GM12878 (cell line): Measurements from ENCODE around the gene RIOX2. TPM values are rescaled to one million over a fixed set of nuclear protein-coding genes. Genes with fewer than 3 reads are reported as not detected.

Source experiments
- ATAC-seq: fragments of 200-7000 bp; cut with Tn5 transposase; 3 replicates; pipeline ENCODE4 v1.9.1; 2020; ENCODE audit warnings: mild to moderate bottlenecking, moderate library complexity
- BruUV-seq: library from RNA; stranded (reverse); fragments of 400-500 nt; replicated peaks from 2 replicates; lab custom pipeline; 2021; lab: Mats Ljungman, UMichigan
- CTCF ChIA-PET: fragments of 300-600 bp; sonication (Branson Sonifier 250); formaldehyde crosslinking; extraction: SDS; loops from one replicate; lab custom pipeline; 2021; ENCODE audit warnings: inconsistent platforms; lab: Yijun Ruan, JAX
- POLR2A ChIA-PET: fragments of 350-600 bp; formaldehyde crosslinking; extraction: SDS; loops from one replicate; lab custom pipeline; 2021; ENCODE audit warnings: inconsistent platforms; lab: Charles Lee
- RAD21 ChIA-PET: fragments of 300-600 bp; sonication (Branson Sonifier 250); formaldehyde crosslinking; loops from one replicate; lab custom pipeline; 2023; ENCODE audit warnings: antibody characterized with exemption; ENCODE audit not compliant: unreplicated experiment; lab: Charles Lee
- SMC1A ChIA-PET: fragments of 300-600 bp; sonication (Branson Sonifier 250); formaldehyde crosslinking; loops from one replicate; lab custom pipeline; 2023; ENCODE audit not compliant: unreplicated experiment, uncharacterized antibody; lab: Charles Lee
- DNase-seq: peaks from one replicate; pipeline ENCODE4 v3.0.0-alpha.2; 2011; ENCODE audit warnings: low read depth, low spot score
- FAIRE-seq: peaks from 3 replicates; lab custom pipeline; 2011; peaks lifted over from hg19 to GRCh38; lab: Jason Lieb, UNC
- H2AFZ ChIP-seq: 2 replicates; pipeline ENCODE4 v1.6.0; 2011; ENCODE audit warnings: low read depth, low read length, control low read depth; ENCODE audit not compliant: control insufficient read depth
- H3K27ac ChIP-seq: 2 replicates; pipeline ENCODE4 v1.5.1; 2011; ENCODE audit warnings: control low read depth; ENCODE audit not compliant: control insufficient read depth, insufficient read depth
- H3K27me3 ChIP-seq, 2 experiments: replicated peaks in 1 of 2; 2 replicates each; pipeline versions ENCODE4 v1.6.0 to v1.6.1; 2011; ENCODE audit warnings: low read length in 1 of 2; ENCODE audit not compliant: control insufficient read depth in 2 of 2, insufficient read depth in 2 of 2
- H3K36me3 ChIP-seq, 2 experiments: 2 replicates each; pipeline ENCODE4 v1.5.1; 2011; ENCODE audit warnings: low read length in 1 of 2; ENCODE audit not compliant: control insufficient read depth in 2 of 2, insufficient read depth in 2 of 2
- H3K4me1 ChIP-seq: 2 replicates; pipeline ENCODE4 v1.6.1; 2011; ENCODE audit warnings: mild to moderate bottlenecking, low read length, moderate library complexity, mixed read lengths; ENCODE audit not compliant: control insufficient read depth, insufficient read depth
- H3K4me2 ChIP-seq: 2 replicates; pipeline ENCODE4 v1.6.0; 2011; ENCODE audit warnings: control low read depth; ENCODE audit not compliant: control insufficient read depth, insufficient read depth
- H3K4me3 ChIP-seq: fragments of 200-600 bp; sonication (generic); 2 replicates; pipeline ENCODE4 v1.5.1; 2016
- H3K79me2 ChIP-seq: 2 replicates; pipeline ENCODE4 v1.6.0; 2011; ENCODE audit warnings: low read length; ENCODE audit not compliant: control insufficient read depth, insufficient read depth
- H3K9ac ChIP-seq: 2 replicates; pipeline ENCODE4 v1.8.0; 2011; ENCODE audit warnings: low read length, control low read depth, mixed read lengths; ENCODE audit not compliant: control insufficient read depth, insufficient read depth
- H3K9me3 ChIP-seq: replicated peaks from 3 replicates; pipeline ENCODE4 v1.5.1; 2011; ENCODE audit warnings: mild to moderate bottlenecking, low read length; ENCODE audit not compliant: control insufficient read depth, insufficient read depth
- H4K20me1 ChIP-seq: 2 replicates; pipeline ENCODE4 v1.6.0; 2011; ENCODE audit not compliant: control insufficient read depth, insufficient read depth
- ETV6 ChIP-seq, 2 experiments: fragments of 450-650 bp in 1 of 2; IDR thresholded peaks in 1 of 2; conservative IDR thresholded peaks in 1 of 2; 2 replicates each; pipeline ENCODE4 v1.6.1; 2014; ENCODE audit warnings: antibody characterized with exemption in 1 of 2, borderline replicate concordance in 1 of 2, low read depth in 1 of 2, mild to moderate bottlenecking in 1 of 2, moderate library complexity in 1 of 2
- FOXK2 ChIP-seq: fragments of 450-650 bp; IDR thresholded peaks from 2 replicates; pipeline ENCODE4 v1.6.1; 2017; ENCODE audit warnings: mild to moderate bottlenecking, moderate library complexity
- GATAD2B ChIP-seq: fragments of 450-650 bp; conservative IDR thresholded peaks from 2 replicates; pipeline ENCODE4 v1.6.1; 2017; ENCODE audit warnings: low read depth, mild to moderate bottlenecking, moderate library complexity
- IKZF1 ChIP-seq: fragments of 450-650 bp; conservative IDR thresholded peaks from 2 replicates; pipeline ENCODE4 v1.6.1; 2017; ENCODE audit warnings: antibody characterized with exemption, mild to moderate bottlenecking
- MXI1 ChIP-seq: fragments of 150-350 bp; IDR thresholded peaks from 2 replicates; pipeline ENCODE4 v1.6.1; 2011; ENCODE audit warnings: low read depth, mild to moderate bottlenecking, inconsistent platforms, low read length, improper control_type of control experiment
- PAX5 ChIP-seq: IDR thresholded peaks from 2 replicates; pipeline ENCODE4 v1.6.1; 2011; ENCODE audit warnings: low read depth, low read length, borderline replicate concordance
- ZZZ3 ChIP-seq: IDR thresholded peaks from 2 replicates; pipeline ENCODE4 v1.6.1; 2011; ENCODE audit warnings: low read depth; ENCODE audit not compliant: control insufficient read depth, insufficient read length
- WGBS: methylation state at CpG from one replicate; pipeline ENCODE4 v1.1.6; 2016; ENCODE audit warnings: low lambda C conversion rate; ENCODE audit not compliant: insufficient replicate concordance, insufficient coverage; ENCODE audit errors: missing lambda C conversion rate; 5-methylcytosine and 5-hydroxymethylcytosine counted together
- in situ Hi-C: fragments of 300-500 bp; cut with MboI; formaldehyde crosslinking; loops from 9 replicates; pipeline ENCODE4 v1.14.3; 2018; ENCODE audit warnings: mixed read lengths
- intact Hi-C: fragments of 100-400 bp; cut with micrococcal nuclease; formaldehyde crosslinking; loops from one replicate; pipeline ENCODE4 v1.14.2; 2022; ENCODE audit not compliant: unreplicated experiment
- polyA plus RNA-seq, 11 experiments: library from polyadenylated mRNA; depleted of rRNA in 4 of 11; unstranded in 6 of 11; stranded (reverse) in 5 of 11; fragments of >200 nt; fragmentation: Nextera tagmentation in 4 of 11; fragmentation: Illumina TruSeq in 1 of 11; extraction: Ambion mirVana in 4 of 11; extraction: Trizol in 1 of 11; gene quantifications; 1 replicate in 1 of 11; 2 replicates in 10 of 11; pipeline versions ENCODE4 v1.2.1 to v1.2.3, GENCODE V29; 2011 to 2016; ENCODE audit warnings: inconsistent platforms in 2 of 11, missing spikeins in 2 of 11, low read depth in 1 of 11
- total RNA-seq, 4 experiments: library from RNA; depleted of rRNA in 3 of 4; stranded (reverse); fragments of >200 nt in 3 of 4; fragmentation: Illumina TruSeq in 1 of 4; extraction: Trizol in 1 of 4; gene quantifications; 2 replicates each; pipeline versions ENCODE4 v1.2.1 to v1.2.3, GENCODE V29; 2013 to 2021
- TF ChIP-seq, protein P1 (sequence below): IDR thresholded peaks from 2 replicates; pipeline ENCODE4 v1.6.1; 2012; ENCODE audit warnings: low read length, inconsistent platforms
- TF ChIP-seq, protein P2 (sequence below): fragments of 450-650 bp; IDR thresholded peaks from 2 replicates; pipeline ENCODE4 v1.6.1; 2017; ENCODE audit warnings: mild to moderate bottlenecking, moderate library complexity

Gene RIOX2
- total and polyA plus RNA-seq, 10 of the 15 experiments (the other 5 are each of a cell fraction or from before 2014, with no cell fraction given), result 24.1 to 52.6 (median 44.0) TPM

DNA sequence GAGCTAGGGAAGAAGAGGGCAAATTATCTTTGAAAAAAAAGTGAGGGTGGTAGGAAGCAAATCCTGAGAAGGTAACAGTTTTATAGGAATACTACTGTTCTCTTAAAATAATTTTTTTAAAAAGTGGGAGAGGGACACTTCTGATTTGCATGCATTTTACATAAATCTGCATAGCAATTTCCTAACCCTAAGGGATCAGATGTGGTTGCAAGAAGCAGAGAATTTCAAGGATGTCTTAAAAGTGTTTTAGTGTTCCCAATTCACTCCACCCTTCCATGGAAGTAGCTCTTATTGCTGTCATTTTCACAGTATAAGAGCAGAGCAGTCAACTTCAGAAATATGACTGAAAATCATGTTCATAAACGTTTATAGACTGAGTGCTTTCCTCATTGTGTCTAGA, 27.8 kb upstream of the RIOX2 start:
- H4K20me1 ChIP-seq, result no peaks in the 10 kb centered on the region
- ATAC-seq (no peak), DNase-seq (no peak), FAIRE-seq (no peak)
- H3K4me1 ChIP-seq, result peaks cover 10% of the 10 kb centered on the region; the same call in 1 of the 2 replicates
- H3K79me2 ChIP-seq, result no peaks in the 10 kb centered on the region
- no peaks in the 10 kb centered on the region for H3K36me3 ChIP-seq
- TF ChIP-seq, protein P1, sequence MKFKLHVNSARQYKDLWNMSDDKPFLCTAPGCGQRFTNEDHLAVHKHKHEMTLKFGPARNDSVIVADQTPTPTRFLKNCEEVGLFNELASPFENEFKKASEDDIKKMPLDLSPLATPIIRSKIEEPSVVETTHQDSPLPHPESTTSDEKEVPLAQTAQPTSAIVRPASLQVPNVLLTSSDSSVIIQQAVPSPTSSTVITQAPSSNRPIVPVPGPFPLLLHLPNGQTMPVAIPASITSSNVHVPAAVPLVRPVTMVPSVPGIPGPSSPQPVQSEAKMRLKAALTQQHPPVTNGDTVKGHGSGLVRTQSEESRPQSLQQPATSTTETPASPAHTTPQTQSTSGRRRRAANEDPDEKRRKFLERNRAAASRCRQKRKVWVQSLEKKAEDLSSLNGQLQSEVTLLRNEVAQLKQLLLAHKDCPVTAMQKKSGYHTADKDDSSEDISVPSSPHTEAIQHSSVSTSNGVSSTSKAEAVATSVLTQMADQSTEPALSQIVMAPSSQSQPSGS, result no peak
- TF ChIP-seq MXI1, result no peak
- TF ChIP-seq PAX5, result no peak
- TF ChIP-seq IKZF1, result no peak
- TF ChIP-seq, protein P2, sequence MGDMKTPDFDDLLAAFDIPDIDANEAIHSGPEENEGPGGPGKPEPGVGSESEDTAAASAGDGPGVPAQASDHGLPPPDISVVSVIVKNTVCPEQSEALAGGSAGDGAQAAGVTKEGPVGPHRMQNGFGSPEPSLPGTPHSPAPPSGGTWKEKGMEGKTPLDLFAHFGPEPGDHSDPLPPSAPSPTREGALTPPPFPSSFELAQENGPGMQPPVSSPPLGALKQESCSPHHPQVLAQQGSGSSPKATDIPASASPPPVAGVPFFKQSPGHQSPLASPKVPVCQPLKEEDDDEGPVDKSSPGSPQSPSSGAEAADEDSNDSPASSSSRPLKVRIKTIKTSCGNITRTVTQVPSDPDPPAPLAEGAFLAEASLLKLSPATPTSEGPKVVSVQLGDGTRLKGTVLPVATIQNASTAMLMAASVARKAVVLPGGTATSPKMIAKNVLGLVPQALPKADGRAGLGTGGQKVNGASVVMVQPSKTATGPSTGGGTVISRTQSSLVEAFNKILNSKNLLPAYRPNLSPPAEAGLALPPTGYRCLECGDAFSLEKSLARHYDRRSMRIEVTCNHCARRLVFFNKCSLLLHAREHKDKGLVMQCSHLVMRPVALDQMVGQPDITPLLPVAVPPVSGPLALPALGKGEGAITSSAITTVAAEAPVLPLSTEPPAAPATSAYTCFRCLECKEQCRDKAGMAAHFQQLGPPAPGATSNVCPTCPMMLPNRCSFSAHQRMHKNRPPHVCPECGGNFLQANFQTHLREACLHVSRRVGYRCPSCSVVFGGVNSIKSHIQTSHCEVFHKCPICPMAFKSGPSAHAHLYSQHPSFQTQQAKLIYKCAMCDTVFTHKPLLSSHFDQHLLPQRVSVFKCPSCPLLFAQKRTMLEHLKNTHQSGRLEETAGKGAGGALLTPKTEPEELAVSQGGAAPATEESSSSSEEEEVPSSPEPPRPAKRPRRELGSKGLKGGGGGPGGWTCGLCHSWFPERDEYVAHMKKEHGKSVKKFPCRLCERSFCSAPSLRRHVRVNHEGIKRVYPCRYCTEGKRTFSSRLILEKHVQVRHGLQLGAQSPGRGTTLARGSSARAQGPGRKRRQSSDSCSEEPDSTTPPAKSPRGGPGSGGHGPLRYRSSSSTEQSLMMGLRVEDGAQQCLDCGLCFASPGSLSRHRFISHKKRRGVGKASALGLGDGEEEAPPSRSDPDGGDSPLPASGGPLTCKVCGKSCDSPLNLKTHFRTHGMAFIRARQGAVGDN, result no peak
- TF ChIP-seq ETV6 (conservative IDR thresholded peaks at IDR 0.05 in 1 of 2, IDR thresholded peaks at IDR 0.05 in 1 of 2; ENCODE audit: borderline replicate concordance in 1 of 2, low read depth in 1 of 2), result no peak
- TF ChIP-seq GATAD2B, result no peak
- no peak for TF ChIP-seq FOXK2
- no peak for TF ChIP-seq ZZZ3
- POLR2A ChIA-PET, result no interaction called here
- WGBS, result 0% methylated on average over 1 of the region's 1 CpG
- in situ Hi-C loops (no loop called here), intact Hi-C loops (no loop called here)
- no peak overlapping the region for H3K9ac ChIP-seq
- H2AFZ ChIP-seq, result no peak overlapping the region
- H3K4me3 ChIP-seq, result no peak overlapping the region
- no peaks in the 10 kb centered on the region for H3K9me3 ChIP-seq
- no TSS peak for BruUV-seq
- CTCF ChIA-PET, result interaction anchor here (3.7 kb wide), 1 partner anchor 22 kb away, joined by 22 read pairs; no protein-coding TSS in a partner anchor
- H3K27ac ChIP-seq, result no peak overlapping the region
- SMC1A ChIA-PET, result interaction anchor here (1.3 to 3.2 kb wide), 2 partner anchors 17 to 22 kb away, joined by 4 to 19 read pairs; no protein-coding TSS in a partner anchor
- H3K4me2 ChIP-seq, result no peak overlapping the region
- H3K27me3 ChIP-seq, result no peaks in the 10 kb centered on the region
- RAD21 ChIA-PET, result no interaction called here
